ENCODE measurements around the gene IRF1. TPM values are rescaled to one million over a fixed set of nuclear protein-coding genes. Genes with fewer than 3 reads are reported as not detected.
A peak's percentile ranks its signal among the peaks of the same experiment; 100 is the strongest.

IRF1 gene
- total RNA-seq, 4 donors from 2014 or later: 8.3 to 52.9 (median 13.1) TPM

DNA sequence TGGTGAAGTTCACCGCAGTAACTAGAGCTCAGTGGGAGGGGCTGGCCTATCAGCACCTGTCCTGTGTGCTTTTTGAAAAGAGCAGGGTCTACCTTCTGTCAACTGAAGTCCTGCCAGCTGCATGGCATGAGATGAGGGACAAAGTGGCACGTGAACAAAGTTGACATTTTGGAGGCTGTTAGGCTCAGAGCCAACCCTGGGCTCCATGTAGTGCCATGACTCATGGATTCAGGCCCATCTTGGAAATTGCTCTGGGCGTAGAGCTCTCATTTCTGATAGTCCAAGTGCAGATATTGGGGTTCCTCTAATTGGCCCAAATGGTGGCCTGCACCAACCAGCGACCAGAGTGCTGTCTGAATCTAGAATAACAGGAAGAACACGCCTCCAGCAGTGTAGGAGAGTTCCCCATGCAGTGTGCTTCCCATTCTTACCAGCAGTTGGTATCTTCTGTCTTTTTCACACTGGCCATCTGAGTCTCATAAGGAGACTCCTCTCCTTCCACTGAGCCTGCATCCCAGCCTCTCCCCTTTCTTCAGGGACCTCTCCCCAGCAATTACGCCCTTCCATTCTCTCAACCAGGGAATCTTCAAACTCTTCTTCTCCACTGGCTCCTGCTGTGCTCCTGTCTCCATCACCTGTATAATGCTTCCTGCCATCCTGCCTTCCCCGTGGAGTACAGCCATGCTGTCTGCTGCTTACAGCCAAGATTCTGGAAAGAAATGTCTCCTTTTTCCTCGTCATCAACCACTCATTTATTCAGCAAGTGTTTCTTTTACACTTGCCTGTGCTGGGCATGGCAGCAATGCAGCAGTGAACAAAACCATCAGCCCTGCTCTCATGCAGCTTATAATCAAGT is 30.4 kb downstream of the IRF1 start:
- Histone ChIP-seq H3K36me3 (no peaks in the 10 kb centered on the region), H3K27me3 (no peaks in the 10 kb centered on the region), H3K9me3 (no peaks in the 10 kb centered on the region), H3K4me3 (no peak overlapping the region), H3K4me1 (peaks cover 52 to 94% (median 63%) of the 10 kb centered on the region in 3 donors), H3K27ac (peak overlapping the region in 2 of 4 donors; percentile 78 to 87)
- TF ChIP-seq, protein P1, sequence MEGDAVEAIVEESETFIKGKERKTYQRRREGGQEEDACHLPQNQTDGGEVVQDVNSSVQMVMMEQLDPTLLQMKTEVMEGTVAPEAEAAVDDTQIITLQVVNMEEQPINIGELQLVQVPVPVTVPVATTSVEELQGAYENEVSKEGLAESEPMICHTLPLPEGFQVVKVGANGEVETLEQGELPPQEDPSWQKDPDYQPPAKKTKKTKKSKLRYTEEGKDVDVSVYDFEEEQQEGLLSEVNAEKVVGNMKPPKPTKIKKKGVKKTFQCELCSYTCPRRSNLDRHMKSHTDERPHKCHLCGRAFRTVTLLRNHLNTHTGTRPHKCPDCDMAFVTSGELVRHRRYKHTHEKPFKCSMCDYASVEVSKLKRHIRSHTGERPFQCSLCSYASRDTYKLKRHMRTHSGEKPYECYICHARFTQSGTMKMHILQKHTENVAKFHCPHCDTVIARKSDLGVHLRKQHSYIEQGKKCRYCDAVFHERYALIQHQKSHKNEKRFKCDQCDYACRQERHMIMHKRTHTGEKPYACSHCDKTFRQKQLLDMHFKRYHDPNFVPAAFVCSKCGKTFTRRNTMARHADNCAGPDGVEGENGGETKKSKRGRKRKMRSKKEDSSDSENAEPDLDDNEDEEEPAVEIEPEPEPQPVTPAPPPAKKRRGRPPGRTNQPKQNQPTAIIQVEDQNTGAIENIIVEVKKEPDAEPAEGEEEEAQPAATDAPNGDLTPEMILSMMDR (IDR thresholded peaks at IDR 0.05): peak in 3 of 6 experiments; percentile 5 to 52 (median 35)
- TF ChIP-seq POLR2A (IDR thresholded peaks at IDR 0.05): no peak
- WGBS, 2 donors: 71 to 77% methylated on average over 7 of the region's 8 CpGs
- intact Hi-C loops (cut with DNase I): no loop called here
- no peak for DNase-seq

- intact Hi-C loops (cut with DNase I): no loop called here
- WGBS, 2 donors: 54 to 73% methylated on average over 3 to 6 of the region's 12 CpGs
- no peaks in the 10 kb centered on the region for H3K36me3 ChIP-seq
- no peak for DNase-seq
- peaks cover 46 to 90% (median 54%) of the 10 kb centered on the region in 3 donors for H3K4me1 ChIP-seq
- peak overlapping the region in 3 of 4 donors; percentile 58 to 87 (median 78) for H3K27ac ChIP-seq
- H3K9me3 ChIP-seq: no peaks in the 10 kb centered on the region
- no peak overlapping the region for H3K4me3 ChIP-seq
- TF ChIP-seq, protein P1 (IDR thresholded peaks at IDR 0.05): no peak
- TF ChIP-seq POLR2A (IDR thresholded peaks at IDR 0.05): no peak
- no peaks in the 10 kb centered on the region for H3K27me3 ChIP-seq
These were observed 31.3 kb downstream of the IRF1 start for GRCh38 chr5:132459031-132459982.

DNA sequence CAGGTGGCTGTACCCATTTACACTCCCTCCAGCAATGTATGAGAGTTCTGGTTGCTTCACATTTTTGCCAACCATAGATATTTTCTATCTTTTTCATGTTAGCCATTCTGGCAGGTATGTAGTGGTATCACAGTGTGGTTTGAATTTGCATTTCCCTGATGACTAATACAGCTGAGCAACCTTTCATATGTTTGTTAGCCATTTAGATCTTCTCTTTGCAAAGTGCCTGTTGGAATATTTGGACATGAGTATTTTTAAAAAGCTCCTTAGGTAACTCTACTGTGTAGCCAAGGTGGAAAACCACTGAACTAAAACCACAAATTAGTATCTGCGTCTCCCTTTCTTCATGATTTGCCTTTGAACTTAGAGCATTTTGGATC is 31.9 kb downstream of the IRF1 start:
- 8 to 42% methylated on average over 1 of the region's 1 CpG for WGBS, 2 donors
- intact Hi-C loops (cut with DNase I): no loop called here
- Histone ChIP-seq H3K9me3 (no peaks in the 10 kb centered on the region), H3K4me1 (peaks cover 40 to 84% (median 47%) of the 10 kb centered on the region in 3 donors), H3K4me3 (no peak overlapping the region), H3K36me3 (no peaks in the 10 kb centered on the region), H3K27me3 (no peaks in the 10 kb centered on the region), H3K27ac (peak overlapping the region in 3 of 4 donors; percentile 58 to 87 (median 78))
- DNase-seq: no peak
- TF ChIP-seq POLR2A (IDR thresholded peaks at IDR 0.05): no peak
- TF ChIP-seq, protein P1 (IDR thresholded peaks at IDR 0.05): no peak

GRCh38 chr5:132458226-132458560 is 32.4 kb downstream of the IRF1 start:
- 75 to 77% methylated on average over 3 of the region's 3 CpGs for WGBS, 2 donors
- no peak for TF ChIP-seq POLR2A (IDR thresholded peaks at IDR 0.05)
- TF ChIP-seq, protein P1 (IDR thresholded peaks at IDR 0.05): no peak
- Histone ChIP-seq H3K27ac (peak overlapping the region; percentile 9 to 87 (median 68)), H3K27me3 (no peaks in the 10 kb centered on the region), H3K36me3 (no peaks in the 10 kb centered on the region), H3K9me3 (no peaks in the 10 kb centered on the region), H3K4me3 (no peak overlapping the region), H3K4me1 (peaks cover 40 to 79% (median 44%) of the 10 kb centered on the region in 3 donors)
- intact Hi-C loops (cut with DNase I): no loop called here
- no peak for DNase-seq

All from esophagus squamous epithelium (tissue), 5 donors.